Gastrocnemius medialis (tissue), 4 donors: ENCODE measurements around the gene MOBP.

Experiments used
- POLR2A ChIP-seq, 2 donors: fragments of 450-650 bp; IDR thresholded peaks; one replicate each; pipeline ENCODE4 v1.6.1; 2017; ENCODE audit warnings: antibody characterized with exemption in 2 of 2, mild to moderate bottlenecking in 2 of 2, moderate library complexity in 2 of 2
- TF ChIP-seq, protein P1 (sequence below), 5 experiments: fragments of 450-650 bp in 3 of 5; fragments of 200-600 bp in 2 of 5; sonication (generic) in 2 of 5; IDR thresholded peaks in 4 of 5; conservative IDR thresholded peaks in 1 of 5; 1 replicate in 4 of 5; 2 replicates in 1 of 5; pipeline ENCODE4 v1.5.1; 2016 to 2019; ENCODE audit warnings: antibody characterized with exemption in 5 of 5, mild to moderate bottlenecking in 3 of 5, moderate library complexity in 3 of 5

DNA sequence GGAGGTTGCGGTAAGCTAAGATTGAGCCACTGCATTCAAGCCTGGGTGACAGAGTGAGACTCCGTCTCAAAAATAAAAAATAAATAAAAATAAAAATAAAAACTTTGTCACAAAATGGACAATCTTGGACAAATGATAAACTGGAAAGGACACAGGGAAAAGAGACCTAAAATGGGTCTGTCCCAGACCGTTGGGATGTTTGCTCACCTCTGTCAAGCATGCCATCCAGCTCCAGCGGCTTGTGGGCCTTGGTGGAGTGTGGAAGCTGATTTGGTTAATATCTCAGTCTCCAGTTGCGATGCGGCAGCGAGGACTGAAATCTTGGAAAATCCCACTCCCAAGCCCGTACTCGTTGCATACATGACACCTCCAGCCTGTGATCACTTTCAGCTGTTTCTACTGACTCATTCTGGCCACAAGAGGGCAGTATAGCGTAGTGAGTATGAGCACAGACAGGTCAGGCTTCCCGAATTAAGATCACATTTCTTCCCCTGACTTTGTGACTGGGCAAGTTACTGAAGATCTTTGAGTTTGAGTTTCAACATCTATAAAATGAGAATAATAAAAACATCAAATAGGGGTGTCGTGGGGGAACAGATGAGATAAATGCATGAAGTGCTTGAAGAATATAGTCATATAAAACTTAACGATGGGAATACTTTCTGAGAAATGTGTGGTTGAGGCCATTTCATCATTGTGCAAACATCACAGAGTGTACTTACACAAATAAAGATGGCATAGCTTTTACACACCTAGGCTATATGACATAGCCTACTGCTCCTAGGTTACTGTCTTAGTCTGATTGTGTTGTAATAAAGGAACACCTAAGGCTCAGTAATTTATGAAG is 19.6 kb upstream of the MOBP start:
- TF ChIP-seq, protein P1, sequence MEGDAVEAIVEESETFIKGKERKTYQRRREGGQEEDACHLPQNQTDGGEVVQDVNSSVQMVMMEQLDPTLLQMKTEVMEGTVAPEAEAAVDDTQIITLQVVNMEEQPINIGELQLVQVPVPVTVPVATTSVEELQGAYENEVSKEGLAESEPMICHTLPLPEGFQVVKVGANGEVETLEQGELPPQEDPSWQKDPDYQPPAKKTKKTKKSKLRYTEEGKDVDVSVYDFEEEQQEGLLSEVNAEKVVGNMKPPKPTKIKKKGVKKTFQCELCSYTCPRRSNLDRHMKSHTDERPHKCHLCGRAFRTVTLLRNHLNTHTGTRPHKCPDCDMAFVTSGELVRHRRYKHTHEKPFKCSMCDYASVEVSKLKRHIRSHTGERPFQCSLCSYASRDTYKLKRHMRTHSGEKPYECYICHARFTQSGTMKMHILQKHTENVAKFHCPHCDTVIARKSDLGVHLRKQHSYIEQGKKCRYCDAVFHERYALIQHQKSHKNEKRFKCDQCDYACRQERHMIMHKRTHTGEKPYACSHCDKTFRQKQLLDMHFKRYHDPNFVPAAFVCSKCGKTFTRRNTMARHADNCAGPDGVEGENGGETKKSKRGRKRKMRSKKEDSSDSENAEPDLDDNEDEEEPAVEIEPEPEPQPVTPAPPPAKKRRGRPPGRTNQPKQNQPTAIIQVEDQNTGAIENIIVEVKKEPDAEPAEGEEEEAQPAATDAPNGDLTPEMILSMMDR (IDR thresholded peaks at IDR 0.05 in 4 of 5, conservative IDR thresholded peaks at IDR 0.05 in 1 of 5), result peak; percentile 71 to 88 (median 78)
- TF ChIP-seq POLR2A (IDR thresholded peaks at IDR 0.05), result no peak
